ENCODE data around the gene PXT1.

- no peak for TF ChIP-seq ZNF354C (tag by site-specific recombination; IDR thresholded peaks at IDR 0.05; ENCODE audit: borderline replicate concordance, low read depth)
- no peak for TF ChIP-seq ZNF621 (tag by site-specific recombination; IDR thresholded peaks at IDR 0.05)
- TF ChIP-seq, protein P1, sequence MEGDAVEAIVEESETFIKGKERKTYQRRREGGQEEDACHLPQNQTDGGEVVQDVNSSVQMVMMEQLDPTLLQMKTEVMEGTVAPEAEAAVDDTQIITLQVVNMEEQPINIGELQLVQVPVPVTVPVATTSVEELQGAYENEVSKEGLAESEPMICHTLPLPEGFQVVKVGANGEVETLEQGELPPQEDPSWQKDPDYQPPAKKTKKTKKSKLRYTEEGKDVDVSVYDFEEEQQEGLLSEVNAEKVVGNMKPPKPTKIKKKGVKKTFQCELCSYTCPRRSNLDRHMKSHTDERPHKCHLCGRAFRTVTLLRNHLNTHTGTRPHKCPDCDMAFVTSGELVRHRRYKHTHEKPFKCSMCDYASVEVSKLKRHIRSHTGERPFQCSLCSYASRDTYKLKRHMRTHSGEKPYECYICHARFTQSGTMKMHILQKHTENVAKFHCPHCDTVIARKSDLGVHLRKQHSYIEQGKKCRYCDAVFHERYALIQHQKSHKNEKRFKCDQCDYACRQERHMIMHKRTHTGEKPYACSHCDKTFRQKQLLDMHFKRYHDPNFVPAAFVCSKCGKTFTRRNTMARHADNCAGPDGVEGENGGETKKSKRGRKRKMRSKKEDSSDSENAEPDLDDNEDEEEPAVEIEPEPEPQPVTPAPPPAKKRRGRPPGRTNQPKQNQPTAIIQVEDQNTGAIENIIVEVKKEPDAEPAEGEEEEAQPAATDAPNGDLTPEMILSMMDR (tag by site-specific recombination; IDR thresholded peaks at IDR 0.05), result no peak
Observed at GRCh38 chr6:36418558-36418957, 24.1 kb downstream of the PXT1 start.

Data from HEK293 (cell line).